Activated CD8-positive, alpha-beta T cell treated with anti-CD3 and anti-CD28 coated beads for 36 hours (primary cell): Measurements from ENCODE around the gene VSTM5. TPM values are rescaled to one million over a fixed set of nuclear protein-coding genes. Genes with fewer than 3 reads are reported as not detected.
"Not testable (repeated sequence)": the region's sequence is repeated elsewhere in the genome, so short reads cannot be mapped to it uniquely, and the experiment has no call there.

Source experiments
- ATAC-seq: fragments of 200-7000 bp; cut with Tn5 transposase; one replicate; pipeline ENCODE4 v1.10.0; 2021; ENCODE audit warnings: mild to moderate bottlenecking, moderate library complexity
- CTCF ChIA-PET: fragments of 350-600 bp; sonication (Branson Sonifier 250); formaldehyde crosslinking; loops from one replicate; lab custom pipeline; 2021; ENCODE audit warnings: antibody characterized with exemption; lab: Charles Lee
- POLR2A ChIA-PET: fragments of 350-600 bp; sonication (Branson Sonifier 250); formaldehyde crosslinking; loops from one replicate; lab custom pipeline; 2021; ENCODE audit warnings: antibody characterized with exemption; lab: Charles Lee
- DNase-seq: peaks from one replicate; pipeline ENCODE4 v3.0.0-alpha.2; 2020
- H3K27ac Mint-ChIP-seq: one replicate; pipeline ENCODE4 v1.8.0; 2021; ENCODE audit warnings: mild to moderate bottlenecking, mixed read lengths
- H3K27me3 Mint-ChIP-seq: one replicate; pipeline ENCODE4 v1.8.0; 2021; ENCODE audit warnings: mixed read lengths
- H3K36me3 Mint-ChIP-seq: one replicate; pipeline ENCODE4 v1.8.0; 2021; ENCODE audit warnings: low read depth, mixed read lengths
- H3K4me1 Mint-ChIP-seq: one replicate; pipeline ENCODE4 v1.8.0; 2021; ENCODE audit warnings: low read depth, mixed read lengths
- H3K4me3 Mint-ChIP-seq: one replicate; pipeline ENCODE4 v1.8.0; 2021; ENCODE audit warnings: mild to moderate bottlenecking, moderate library complexity, mixed read lengths
- H3K9me3 Mint-ChIP-seq: one replicate; pipeline ENCODE4 v1.8.0; 2021; ENCODE audit warnings: mixed read lengths
- intact Hi-C: fragments of 100-400 bp; cut with micrococcal nuclease; formaldehyde crosslinking; loops from one replicate; pipeline ENCODE4 v1.10.0; 2022
- total RNA-seq, 2 experiments: library from RNA; stranded (reverse); gene quantifications; one replicate each; pipeline ENCODE4 v1.2.3, GENCODE V29; 2021
- TF ChIP-seq, protein P1 (sequence below): fragments of 200-600 bp; IDR thresholded peaks from one replicate; pipeline ENCODE4 v1.8.0; 2022; ENCODE audit warnings: antibody characterized with exemption, mild to moderate bottlenecking

VSTM5 gene
- total RNA-seq, 2 experiments from 2014 or later = not detected

DNA sequence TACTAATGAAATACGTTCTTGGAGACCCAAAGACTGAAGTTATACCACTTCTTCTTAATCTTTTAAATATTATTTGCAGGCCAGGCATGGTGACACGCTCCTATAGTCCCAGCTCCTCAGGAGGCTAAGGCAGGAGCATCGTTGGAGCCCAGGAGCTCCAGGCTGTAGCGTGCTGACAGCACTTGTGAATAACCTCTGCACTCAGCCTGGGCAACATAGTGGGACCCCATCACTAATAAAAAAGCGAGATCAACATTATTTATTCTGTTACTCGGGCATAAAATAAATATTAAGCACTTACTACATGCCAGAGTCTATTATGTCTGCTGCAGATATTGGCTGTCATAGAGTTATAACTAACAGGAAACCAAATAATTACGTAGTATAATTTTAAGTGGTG, 67.1 kb downstream of the VSTM5 start:
- ChIA-PET POLR2A (interaction anchor here (0.6 to 5.5 kb wide), 15 partner anchors 10 to 346 kb away, joined by 3 to 109 read pairs (median 4); partner anchors contain the start of genes C11orf54, PANX1 and TAF1D), CTCF (interaction anchor here (1.2 to 2.1 kb wide), 4 partner anchors 12 to 44 kb away, joined by 5 to 8 read pairs (median 5); partner anchors contain the start of genes C11orf54 and TAF1D)
- H3K4me1 Mint-ChIP-seq = peaks cover 28% of the 10 kb centered on the region
- peaks cover 27% of the 10 kb centered on the region for H3K36me3 Mint-ChIP-seq
- DNase-seq (no peak), ATAC-seq (peak; percentile 1)
- peak overlapping the region; percentile 98 for H3K4me3 Mint-ChIP-seq
- no peaks in the 10 kb centered on the region for H3K27me3 Mint-ChIP-seq
- peak overlapping the region; percentile 96 for H3K27ac Mint-ChIP-seq
- TF ChIP-seq, protein P1, sequence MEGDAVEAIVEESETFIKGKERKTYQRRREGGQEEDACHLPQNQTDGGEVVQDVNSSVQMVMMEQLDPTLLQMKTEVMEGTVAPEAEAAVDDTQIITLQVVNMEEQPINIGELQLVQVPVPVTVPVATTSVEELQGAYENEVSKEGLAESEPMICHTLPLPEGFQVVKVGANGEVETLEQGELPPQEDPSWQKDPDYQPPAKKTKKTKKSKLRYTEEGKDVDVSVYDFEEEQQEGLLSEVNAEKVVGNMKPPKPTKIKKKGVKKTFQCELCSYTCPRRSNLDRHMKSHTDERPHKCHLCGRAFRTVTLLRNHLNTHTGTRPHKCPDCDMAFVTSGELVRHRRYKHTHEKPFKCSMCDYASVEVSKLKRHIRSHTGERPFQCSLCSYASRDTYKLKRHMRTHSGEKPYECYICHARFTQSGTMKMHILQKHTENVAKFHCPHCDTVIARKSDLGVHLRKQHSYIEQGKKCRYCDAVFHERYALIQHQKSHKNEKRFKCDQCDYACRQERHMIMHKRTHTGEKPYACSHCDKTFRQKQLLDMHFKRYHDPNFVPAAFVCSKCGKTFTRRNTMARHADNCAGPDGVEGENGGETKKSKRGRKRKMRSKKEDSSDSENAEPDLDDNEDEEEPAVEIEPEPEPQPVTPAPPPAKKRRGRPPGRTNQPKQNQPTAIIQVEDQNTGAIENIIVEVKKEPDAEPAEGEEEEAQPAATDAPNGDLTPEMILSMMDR = no peak
- intact Hi-C loops = no loop called here
- H3K9me3 Mint-ChIP-seq = no peaks in the 10 kb centered on the region

DNA sequence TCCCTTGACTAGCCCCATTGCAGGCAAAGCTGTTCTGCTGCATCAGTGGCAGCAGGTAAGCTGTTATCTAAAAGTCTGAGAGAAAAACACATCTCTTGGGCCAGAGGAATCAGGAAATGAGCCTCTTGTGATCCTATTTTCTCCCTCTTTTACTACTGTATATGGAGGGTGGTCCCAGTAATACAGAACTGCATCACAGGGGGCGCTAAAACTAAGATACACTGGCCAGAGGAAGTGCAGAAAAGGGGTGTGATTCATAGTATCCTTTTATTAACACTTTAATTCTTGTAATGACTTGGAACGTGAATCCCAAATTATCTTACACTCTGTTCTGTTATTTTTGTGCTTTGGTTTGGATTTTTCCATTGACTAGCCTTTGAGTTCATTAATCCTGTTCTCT, 75.1 kb downstream of the VSTM5 start:
- Mint-ChIP-seq H3K9me3 (no peaks in the 10 kb centered on the region), H3K4me1 (no peaks in the 10 kb centered on the region), H3K27me3 (no peaks in the 10 kb centered on the region), H3K4me3 (no peak overlapping the region), H3K36me3 (peaks cover 4% of the 10 kb centered on the region), H3K27ac (no peak overlapping the region)
- POLR2A ChIA-PET = interaction anchor here (0.6 to 3.9 kb wide), 2 partner anchors 9 to 48 kb away, joined by 3 to 10 read pairs; partner anchors contain the start of gene MED17
- intact Hi-C loops = no loop called here
- DNase-seq (peak; percentile 53), ATAC-seq (no peak)
- TF ChIP-seq, protein P1 = peak; percentile 17
- CTCF ChIA-PET = no interaction called here

DNA sequence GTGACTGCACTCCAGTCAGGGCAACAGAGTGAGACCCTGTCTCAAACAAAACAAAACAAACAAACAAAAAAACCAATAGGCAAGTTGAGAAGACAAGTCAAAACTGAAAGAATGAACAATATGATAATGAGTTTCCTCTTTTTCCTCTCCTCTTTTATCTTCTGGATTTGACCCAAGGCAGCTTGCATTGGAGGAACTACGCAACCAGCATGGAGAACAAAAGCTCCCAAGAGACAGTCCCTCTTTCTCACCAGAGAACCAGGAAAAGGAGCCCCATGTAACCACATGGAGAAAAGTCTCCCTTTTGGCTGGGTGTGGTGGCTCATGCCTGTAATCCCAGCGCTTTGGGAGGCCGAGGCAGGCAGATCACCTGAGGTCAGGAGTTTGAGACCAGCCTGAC, 75.9 kb downstream of the VSTM5 start:
- H3K36me3 Mint-ChIP-seq, H3K4me1 Mint-ChIP-seq, H3K27ac Mint-ChIP-seq, intact Hi-C loops, H3K9me3 Mint-ChIP-seq, H3K4me3 Mint-ChIP-seq, H3K27me3 Mint-ChIP-seq, ATAC-seq, DNase-seq: not testable (repeated sequence)
- CTCF ChIA-PET = interaction anchor here (1.1 kb wide), 1 partner anchor 32 kb away, joined by 3 read pairs; no protein-coding TSS in a partner anchor
- POLR2A ChIA-PET = interaction anchor here (0.6 to 3.9 kb wide), 2 partner anchors 9 to 48 kb away, joined by 3 to 10 read pairs; partner anchors contain the start of gene MED17

DNA sequence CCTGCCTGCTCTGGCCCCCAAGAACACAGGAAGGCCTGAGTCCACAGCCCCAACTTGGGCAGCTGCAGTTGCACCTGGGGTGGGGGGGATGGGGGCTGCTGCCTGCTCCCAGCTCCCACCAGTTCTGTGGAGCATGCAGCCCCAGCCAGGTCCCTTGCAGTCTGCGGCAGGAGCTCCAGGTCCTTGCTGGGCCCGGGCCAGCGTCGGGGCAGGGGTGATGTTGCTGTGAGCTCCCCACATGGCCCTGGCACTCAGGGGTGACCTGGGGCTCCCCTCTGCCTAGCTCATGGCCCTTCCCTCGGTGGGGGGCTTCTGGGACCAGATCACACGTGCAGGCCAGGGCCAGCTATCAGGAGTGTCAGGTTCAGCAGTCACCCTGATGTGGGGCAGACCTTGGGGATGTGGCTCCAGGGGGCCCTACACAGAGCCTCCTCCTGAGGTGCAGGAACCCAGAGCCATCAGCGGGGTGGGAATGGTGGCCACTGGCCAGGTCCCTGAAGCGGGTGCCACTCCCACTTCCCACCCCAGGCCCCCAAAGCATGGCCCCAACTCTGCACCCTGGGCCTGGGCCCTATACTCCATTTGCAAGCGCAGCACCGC, 76.7 kb downstream of the VSTM5 start:
- Mint-ChIP-seq H3K4me3 (no peak overlapping the region), H3K4me1 (no peaks in the 10 kb centered on the region), H3K36me3 (peaks cover 4% of the 10 kb centered on the region), H3K27ac (no peak overlapping the region), H3K27me3 (no peaks in the 10 kb centered on the region), H3K9me3 (no peaks in the 10 kb centered on the region)
- TF ChIP-seq, protein P1 = no peak
- POLR2A ChIA-PET = interaction anchor here (3.9 kb wide), 1 partner anchor 10 kb away, joined by 10 read pairs; the partner anchor contains the start of gene MED17
- no peak for DNase-seq
- CTCF ChIA-PET = interaction anchor here (1.1 kb wide), 1 partner anchor 31 kb away, joined by 3 read pairs; no protein-coding TSS in a partner anchor
- intact Hi-C loops = no loop called here
- no peak for ATAC-seq

DNA sequence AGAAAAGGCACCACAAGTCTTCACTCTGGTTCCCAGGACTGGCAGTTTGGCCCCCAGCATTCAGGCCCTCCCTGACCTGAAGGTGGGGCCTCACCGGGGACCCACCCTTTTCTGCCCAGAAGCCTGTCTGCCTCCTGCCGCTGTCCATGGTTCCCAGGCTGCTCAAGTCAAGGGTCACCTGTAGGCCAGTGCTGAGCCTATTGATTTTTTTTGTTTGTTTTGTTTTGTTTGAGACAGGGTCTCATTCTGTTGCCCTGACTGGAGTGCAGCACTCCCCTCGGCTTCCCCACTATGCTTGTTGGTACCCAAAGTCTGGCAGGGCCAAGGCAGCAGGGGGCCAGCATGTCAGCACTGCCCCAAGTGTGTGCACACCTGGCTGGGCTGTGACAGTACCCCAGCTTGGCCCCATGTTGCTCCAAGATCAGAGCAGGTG, 77.4 kb downstream of the VSTM5 start:
- H3K36me3 Mint-ChIP-seq = peaks cover 4% of the 10 kb centered on the region
- H3K27me3 Mint-ChIP-seq = no peaks in the 10 kb centered on the region
- ATAC-seq (no peak), DNase-seq (no peak)
- POLR2A ChIA-PET = interaction anchor here (1.2 to 3.9 kb wide), 2 partner anchors 11 kb away, joined by 4 to 10 read pairs; partner anchors contain the start of gene MED17
- H3K4me1 Mint-ChIP-seq = no peaks in the 10 kb centered on the region
- H3K27ac Mint-ChIP-seq = no peak overlapping the region
- no peak overlapping the region for H3K4me3 Mint-ChIP-seq
- CTCF ChIA-PET = no interaction called here
- intact Hi-C loops = no loop called here
- TF ChIP-seq, protein P1 = no peak
- no peaks in the 10 kb centered on the region for H3K9me3 Mint-ChIP-seq
